NCI-H2029 treated with DMSO at 0.1 percent for 48 hours (cell line): ENCODE results near the gene RGS7.
"Not testable (repeated sequence)": the region's sequence is repeated elsewhere in the genome, so short reads cannot be mapped to it uniquely, and the experiment has no call there.

Experiments used
- DNase-seq: peaks from one replicate; lab custom pipeline; 2025; lab: John Stamatoyannopoulos, UW

RGS7 gene

GRCh38 chr1:240783728-240784137, 573.3 kb downstream of the RGS7 start:
- not testable (repeated sequence) for DNase-seq

- no peak for DNase-seq
These were observed 580.8 kb downstream of the RGS7 start for GRCh38 chr1:240776237-240776636.

GRCh38 chr1:240772131-240772530, 584.9 kb downstream of the RGS7 start:
- no peak for DNase-seq

GRCh38 chr1:240771450-240771849, 585.6 kb downstream of the RGS7 start:
- no peak for DNase-seq

GRCh38 chr1:240768979-240769378, 588.0 kb downstream of the RGS7 start:
- DNase-seq: no peak

GRCh38 chr1:240766831-240767230, 590.2 kb downstream of the RGS7 start:
- DNase-seq: no peak

- no peak for DNase-seq
These were observed 591.2 kb downstream of the RGS7 start for GRCh38 chr1:240765732-240766363.

- no peak for DNase-seq
These were observed 593.2 kb downstream of the RGS7 start for GRCh38 chr1:240763771-240764170.

GRCh38 chr1:240763095-240763494, 593.9 kb downstream of the RGS7 start:
- DNase-seq: not testable (repeated sequence)

- not testable (repeated sequence) for DNase-seq
These were observed 594.5 kb downstream of the RGS7 start for GRCh38 chr1:240762471-240762987.

- not testable (repeated sequence) for DNase-seq
These were observed 598.2 kb downstream of the RGS7 start for GRCh38 chr1:240758777-240759176.

GRCh38 chr1:240758296-240758695, 598.7 kb downstream of the RGS7 start:
- no peak for DNase-seq

GRCh38 chr1:240747907-240748306, 609.1 kb downstream of the RGS7 start:
- no peak for DNase-seq

GRCh38 chr1:240743705-240744104, 613.3 kb downstream of the RGS7 start:
- no peak for DNase-seq

GRCh38 chr1:240739754-240740153, 617.3 kb downstream of the RGS7 start:
- no peak for DNase-seq

GRCh38 chr1:240739139-240739538, 617.9 kb downstream of the RGS7 start:
- DNase-seq: no peak

- DNase-seq: no peak
These were observed 619.2 kb downstream of the RGS7 start for GRCh38 chr1:240737766-240738265.

GRCh38 chr1:240737298-240737697, 619.7 kb downstream of the RGS7 start:
- DNase-seq: no peak

GRCh38 chr1:240734705-240735104, 622.3 kb downstream of the RGS7 start:
- not testable (repeated sequence) for DNase-seq

GRCh38 chr1:240734001-240734400, 623.0 kb downstream of the RGS7 start:
- DNase-seq: no peak

- DNase-seq: peak; percentile 37
These were observed 624.6 kb downstream of the RGS7 start for GRCh38 chr1:240732390-240732789.
